NCI-H82 treated with DMSO at 0.1 percent for 48 hours (cell line): Measurements from ENCODE around the gene CEP290.

Experiments
- DNase-seq: peaks from one replicate; lab custom pipeline; 2025; ENCODE audit not compliant: unreplicated experiment; lab: John Stamatoyannopoulos, UW

CEP290 gene, protein sequence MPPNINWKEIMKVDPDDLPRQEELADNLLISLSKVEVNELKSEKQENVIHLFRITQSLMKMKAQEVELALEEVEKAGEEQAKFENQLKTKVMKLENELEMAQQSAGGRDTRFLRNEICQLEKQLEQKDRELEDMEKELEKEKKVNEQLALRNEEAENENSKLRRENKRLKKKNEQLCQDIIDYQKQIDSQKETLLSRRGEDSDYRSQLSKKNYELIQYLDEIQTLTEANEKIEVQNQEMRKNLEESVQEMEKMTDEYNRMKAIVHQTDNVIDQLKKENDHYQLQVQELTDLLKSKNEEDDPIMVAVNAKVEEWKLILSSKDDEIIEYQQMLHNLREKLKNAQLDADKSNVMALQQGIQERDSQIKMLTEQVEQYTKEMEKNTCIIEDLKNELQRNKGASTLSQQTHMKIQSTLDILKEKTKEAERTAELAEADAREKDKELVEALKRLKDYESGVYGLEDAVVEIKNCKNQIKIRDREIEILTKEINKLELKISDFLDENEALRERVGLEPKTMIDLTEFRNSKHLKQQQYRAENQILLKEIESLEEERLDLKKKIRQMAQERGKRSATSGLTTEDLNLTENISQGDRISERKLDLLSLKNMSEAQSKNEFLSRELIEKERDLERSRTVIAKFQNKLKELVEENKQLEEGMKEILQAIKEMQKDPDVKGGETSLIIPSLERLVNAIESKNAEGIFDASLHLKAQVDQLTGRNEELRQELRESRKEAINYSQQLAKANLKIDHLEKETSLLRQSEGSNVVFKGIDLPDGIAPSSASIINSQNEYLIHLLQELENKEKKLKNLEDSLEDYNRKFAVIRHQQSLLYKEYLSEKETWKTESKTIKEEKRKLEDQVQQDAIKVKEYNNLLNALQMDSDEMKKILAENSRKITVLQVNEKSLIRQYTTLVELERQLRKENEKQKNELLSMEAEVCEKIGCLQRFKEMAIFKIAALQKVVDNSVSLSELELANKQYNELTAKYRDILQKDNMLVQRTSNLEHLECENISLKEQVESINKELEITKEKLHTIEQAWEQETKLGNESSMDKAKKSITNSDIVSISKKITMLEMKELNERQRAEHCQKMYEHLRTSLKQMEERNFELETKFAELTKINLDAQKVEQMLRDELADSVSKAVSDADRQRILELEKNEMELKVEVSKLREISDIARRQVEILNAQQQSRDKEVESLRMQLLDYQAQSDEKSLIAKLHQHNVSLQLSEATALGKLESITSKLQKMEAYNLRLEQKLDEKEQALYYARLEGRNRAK (N-terminal part only)

DNA sequence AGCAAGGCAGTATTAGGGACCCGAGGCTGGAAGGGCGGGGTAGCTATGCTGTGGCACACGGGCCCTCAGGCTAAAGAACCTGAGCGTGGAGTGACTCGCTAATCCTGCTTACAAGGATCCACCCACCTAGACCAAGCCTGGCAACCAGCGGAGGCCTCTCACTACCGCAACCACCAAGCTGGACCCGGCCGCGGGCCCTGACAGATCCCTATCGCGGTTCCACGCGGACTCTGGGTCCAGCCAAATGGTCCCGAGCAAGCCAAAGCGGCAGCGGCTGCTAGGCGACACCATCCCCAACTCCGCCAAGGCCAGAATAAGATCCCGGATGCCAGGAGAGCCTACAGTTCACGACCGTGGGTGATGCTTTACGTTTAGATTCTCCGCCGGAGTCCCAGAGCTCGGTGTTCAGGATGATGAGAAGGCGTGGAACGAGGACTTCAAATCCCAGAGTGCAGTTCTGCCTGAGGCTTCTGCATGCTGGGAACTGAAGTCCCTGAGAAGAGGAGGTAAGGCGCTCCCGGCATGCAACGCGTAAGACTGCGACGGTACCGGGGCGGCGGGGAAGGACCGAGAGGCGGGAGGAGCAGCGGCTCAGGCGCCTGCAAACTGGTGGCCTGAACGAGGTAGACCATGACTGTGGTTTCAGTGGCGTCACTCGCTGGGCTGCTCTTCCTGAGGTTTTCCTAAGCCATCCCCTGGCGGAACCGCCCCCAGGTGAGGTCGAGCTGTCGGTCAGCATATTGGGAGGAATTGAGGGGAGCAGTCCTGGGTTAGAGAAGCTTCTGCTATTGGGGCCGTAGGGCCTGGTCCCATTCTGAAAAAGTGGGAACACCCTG lies at the start of gene CEP290, which contains the start of gene TMTC3:
Gene CEP290 (minus strand): TSS at position 315 of the 836 bp plus-strand sequence. CDS start 781 bp downstream, outside the sequence.
Gene TMTC3 (plus strand): TSS at position 534 of the 836 bp plus-strand sequence. CDS start 6,009 bp downstream, outside the sequence.
- DNase-seq = peak; percentile 97

DNA sequence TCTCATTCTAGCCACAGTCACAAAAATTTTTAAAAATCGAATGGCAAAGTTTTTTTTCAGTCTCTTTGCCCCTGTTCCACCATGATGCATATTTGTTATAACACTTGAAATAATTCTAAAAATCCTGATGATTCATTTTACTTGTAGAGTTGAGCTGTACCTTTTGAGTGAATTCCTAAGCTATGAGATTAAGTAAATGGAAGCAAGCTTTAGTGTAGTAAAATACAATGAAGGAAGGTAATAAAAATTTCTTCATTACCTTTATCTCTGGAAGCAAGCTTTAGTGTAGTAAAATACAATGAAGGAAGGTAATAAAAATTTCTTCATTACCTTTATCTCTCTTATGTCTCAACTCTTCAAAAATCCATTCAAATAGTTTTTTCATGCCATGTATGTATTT lies 46.3 kb upstream of the CEP290 start:
- no peak for DNase-seq

DNA sequence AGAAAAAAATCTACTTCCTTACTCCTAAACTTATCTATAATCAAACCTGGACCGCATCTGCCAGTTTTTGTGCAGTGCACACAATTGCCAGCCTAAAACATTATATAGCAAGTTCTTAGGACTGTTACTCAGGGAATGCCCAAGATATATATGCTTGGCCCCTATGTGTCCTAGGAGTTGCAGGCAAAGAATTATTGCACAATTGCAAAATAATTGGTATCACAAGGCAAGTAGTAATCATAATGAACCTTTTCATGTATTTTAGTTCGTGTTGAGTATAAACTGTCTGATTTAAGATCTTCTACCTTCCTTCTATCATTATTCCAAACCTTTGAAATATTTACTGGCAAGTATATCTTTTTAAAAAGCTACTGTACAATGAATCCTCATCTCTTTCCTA lies 45.7 kb upstream of the CEP290 start:
- DNase-seq = no peak

DNA sequence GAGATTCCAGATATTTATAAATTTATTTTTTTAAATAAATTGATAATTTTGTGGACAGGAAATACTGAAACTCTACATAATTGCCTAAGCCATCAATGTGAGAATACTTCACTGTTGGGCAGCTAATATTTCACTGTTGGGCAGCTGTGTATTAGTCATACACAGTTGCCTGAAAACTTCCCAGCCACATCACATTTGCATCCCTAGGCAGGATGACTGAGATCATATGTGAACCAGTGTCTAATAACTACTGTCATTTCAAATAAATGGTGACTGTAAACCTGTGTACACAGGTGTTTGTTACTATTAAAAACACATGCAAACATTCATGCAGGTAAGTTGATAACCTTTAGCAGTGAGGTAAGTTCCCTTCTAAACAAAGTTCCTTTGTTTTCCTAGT lies 44.1 kb upstream of the CEP290 start:
- no peak for DNase-seq

DNA sequence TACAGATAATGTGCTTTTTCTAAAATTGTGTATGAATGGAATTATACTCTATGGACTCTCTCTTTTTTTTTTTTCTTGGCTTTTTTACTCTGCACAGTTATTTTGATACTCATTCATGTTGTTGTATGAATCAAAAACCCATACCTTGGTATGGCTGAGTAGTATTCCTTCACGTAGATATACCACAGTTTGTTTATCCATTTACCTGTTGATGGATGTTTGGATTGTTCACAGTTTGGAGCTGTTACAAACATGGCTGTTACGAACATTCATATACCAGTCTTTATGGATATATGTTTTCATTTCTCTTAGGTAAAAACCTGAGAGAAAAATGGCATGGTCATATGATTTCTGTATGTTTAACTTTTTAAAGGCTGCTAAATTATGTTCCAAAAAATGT lies 43.4 kb upstream of the CEP290 start:
- no peak for DNase-seq

DNA sequence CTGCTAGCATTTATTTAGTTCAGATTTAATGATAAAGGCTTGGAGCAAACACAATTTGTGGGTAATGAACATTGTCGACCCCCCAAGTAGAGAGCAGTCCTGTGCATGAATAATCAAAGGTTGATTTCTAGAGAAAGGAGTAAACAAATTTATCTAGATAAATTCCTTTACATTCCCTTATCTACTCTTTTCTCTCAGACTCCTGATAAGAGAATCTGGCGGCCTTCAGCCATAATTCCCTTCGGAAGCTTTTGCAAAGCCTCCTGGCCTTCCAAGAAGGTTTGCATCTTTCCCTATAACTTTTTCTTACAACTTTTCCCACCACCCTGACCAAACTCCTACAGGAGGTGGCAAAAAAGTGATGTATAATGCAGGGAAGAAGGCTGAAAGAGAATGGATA lies 42.3 kb upstream of the CEP290 start:
- DNase-seq = no peak

DNA sequence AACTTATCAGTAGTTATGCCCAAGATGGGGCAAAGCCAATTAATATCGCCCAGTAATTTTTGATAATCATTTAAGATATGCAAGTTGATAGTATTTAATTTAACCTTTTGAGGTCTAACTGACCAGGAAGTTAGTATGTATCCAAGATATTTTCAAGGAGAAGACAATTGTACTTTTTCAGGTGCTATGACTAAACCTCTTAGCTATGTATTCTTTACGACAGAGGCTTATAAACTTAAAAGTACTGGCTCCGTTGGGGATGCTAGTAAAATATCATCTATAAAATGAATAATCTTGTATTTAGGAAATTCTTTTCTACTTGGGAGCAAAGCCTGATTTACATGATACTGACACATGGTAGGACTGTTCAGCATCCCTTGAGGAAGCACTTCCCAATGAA lies 40.5 kb upstream of the CEP290 start:
- no peak for DNase-seq

DNA sequence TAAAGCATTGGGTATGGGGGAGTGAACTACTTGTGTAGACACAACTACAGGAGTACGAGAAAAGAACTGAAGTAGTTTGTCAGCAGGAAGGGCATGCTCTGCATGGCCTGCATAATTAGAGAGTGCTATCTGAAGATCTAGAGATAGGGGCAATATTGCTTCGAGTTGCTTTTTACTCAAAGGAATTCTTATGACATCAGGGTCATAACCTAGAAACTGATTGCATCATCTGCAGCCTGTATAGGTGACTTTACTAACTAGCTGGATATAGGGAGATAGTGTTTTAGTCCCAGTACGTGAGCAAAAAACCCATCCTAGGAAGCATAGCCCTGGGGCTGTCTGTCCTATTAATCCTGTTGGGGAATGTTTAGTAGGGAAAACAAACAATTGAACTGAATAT lies 40.0 kb upstream of the CEP290 start:
- DNase-seq = no peak

DNA sequence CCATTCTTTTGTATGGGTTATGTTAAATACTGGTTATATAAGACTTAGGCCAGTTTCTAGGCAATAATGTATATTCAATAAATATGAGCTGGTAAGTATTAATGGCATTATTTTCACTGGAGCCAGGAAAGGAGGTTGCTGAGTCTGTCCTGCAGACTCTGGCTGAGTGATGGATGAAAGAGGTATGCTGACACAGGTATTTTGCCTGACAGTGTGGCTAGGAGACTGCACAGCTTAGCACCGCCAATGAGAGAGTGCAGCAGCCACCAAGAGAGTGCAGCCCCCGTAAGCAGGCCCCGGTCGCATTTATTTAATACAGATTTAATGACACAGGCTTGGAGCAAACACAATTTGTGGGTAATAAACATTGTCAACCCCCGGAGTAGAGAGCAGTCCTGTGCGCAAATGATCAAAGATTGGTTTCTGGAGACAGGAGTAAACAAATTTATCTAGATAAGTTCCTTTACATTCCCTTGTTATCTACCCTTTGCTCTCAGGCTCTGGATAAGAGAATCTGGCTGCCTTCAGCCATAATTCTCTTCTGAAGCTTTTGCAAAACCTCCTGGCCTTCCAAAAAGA lies 37.6 kb upstream of the CEP290 start:
- no peak for DNase-seq

DNA sequence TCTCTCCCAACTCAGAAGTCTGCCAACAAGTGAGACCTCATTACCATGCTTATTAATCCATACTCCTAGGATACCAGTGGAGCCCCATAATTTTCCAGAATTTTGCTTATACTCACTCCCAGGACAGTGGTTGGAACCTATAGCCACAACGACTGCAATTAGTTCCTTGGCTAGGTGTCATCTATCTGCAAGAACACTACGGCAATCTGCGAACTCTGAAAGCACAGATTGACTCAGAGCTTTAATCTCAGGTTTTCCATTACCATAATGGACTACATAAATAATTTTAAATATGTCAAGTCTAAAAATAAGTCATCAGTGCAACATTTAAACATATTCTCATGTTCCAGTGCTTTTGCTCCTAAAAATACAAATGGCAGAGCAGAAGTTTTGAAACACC lies 33.7 kb upstream of the CEP290 start:
- DNase-seq = no peak

DNA sequence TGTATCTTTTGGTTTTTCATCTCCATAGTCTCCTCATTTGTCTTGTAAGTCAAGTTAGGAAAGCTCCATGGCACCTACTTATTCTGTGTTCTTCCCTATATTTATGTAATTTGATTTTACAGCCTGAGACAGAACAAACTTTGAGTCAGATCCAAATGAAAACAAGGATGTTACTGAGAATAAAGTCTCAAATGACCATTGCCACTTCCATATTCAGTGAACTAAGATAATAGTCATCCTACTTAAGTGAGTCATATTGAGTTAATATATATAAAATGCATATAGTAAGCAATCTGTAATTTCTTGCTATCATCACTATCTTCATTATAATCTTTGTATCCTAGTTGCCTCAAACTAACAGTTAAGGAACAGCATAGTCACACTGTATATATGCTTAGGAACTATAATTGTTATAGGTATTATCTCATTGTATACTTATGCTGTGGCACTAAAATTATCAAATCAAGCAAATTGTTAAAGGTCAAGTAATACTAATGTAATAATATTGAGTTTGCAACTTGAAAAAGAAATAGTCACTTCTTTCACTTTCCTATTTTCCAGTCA lies 31.0 kb upstream of the CEP290 start:
- DNase-seq = no peak

DNA sequence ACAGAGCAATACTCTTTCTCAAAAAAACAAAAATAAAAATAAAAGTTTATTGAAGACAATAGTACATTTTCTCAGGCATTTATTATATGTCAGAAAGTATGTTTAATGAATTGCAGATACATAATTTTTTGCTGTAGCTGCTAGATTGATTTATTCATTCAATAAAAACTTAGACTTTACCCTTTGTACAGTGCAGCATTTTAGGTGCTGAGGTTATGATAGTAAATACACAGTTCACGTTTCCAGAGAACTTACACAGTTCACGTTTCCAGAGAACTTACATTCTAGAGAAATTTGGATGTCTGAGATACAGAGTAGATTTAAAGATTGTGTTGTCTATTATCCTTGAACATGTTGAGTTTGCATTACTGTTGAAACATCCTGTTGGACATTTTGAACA lies 25.5 kb upstream of the CEP290 start:
- DNase-seq = no peak

DNA sequence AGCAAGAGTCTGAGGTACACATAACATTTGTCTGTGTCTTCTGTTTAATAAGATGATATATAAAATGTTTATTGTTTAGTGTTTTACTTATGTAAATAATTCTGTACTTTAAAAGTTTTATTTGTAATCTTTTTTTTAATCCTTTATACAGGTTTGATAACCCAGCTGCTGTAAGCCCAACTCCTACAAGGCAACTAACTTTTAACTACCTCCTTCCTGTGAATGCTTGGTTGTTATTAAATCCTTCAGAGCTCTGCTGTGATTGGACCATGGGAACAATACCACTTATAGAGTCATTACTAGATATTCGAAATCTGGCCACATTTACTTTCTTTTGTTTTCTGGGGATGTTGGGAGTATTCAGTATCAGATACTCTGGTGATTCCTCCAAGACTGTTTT lies 24.3 kb upstream of the CEP290 start:
- DNase-seq = no peak

DNA sequence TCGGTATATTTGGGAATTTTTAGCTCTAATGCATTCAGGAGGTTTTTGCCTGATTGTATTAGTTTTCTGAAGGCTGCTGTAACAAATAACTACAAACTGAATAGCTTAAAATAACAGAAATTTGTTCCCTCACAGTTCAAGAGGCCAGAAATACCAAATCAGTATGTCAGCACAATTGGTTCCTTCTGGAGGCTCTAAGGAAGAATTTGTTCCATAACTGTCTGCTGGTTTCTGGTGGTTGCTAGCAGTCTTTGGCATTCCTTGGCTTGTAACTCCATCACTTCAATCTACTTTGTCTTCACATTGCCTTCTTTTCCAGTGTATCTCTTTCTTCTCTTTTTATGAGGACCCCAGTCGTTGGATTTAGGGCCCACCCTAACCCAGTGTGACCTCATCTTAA lies 21.5 kb upstream of the CEP290 start:
- no peak for DNase-seq

DNA sequence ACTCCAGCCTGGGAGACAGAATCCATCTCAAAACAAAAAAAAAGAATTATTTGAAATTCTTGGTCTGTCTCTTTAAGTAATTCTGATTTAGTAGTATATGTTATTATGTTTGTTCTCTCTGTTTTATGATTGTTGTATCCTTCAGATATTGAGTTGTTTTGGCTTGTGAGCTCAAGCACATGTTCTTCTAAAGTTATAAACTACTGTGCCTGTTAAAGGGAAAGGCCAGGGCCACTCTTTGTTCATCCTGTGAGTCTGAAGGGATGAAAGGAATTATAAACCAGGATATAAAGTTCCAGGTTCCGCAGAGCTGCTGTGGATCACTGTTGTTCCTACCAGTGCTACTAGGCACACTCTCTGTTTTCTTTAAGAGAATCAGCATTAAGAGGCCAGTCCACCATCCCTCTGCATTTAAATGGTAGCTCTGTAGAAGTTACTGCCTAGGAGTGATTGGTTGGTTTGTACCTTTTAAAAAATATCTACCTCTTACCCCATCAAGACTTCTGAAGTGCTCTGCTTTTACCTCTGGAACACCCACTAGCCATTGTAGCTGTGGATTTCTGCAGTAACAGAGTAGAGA lies 14.3 kb upstream of the CEP290 start:
- no peak for DNase-seq

DNA sequence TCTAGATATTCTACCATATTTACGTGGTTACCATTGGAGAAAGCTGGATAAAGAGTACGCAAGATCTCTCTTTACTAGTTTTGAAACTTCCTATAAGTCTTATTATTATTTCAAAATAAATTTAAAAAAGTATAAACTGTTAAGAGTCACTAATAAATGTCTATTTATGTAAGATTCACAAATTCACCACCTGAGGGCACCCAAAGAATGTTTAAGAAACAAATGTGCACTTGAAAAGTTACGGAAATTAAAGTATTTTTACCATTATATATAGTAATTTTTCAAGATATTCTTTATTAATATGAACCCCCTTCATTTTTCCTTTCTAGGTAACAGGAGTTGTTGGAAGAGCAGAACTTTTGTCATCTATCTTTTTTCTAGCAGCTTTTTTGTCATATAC lies 12.1 kb upstream of the CEP290 start:
- DNase-seq = no peak

DNA sequence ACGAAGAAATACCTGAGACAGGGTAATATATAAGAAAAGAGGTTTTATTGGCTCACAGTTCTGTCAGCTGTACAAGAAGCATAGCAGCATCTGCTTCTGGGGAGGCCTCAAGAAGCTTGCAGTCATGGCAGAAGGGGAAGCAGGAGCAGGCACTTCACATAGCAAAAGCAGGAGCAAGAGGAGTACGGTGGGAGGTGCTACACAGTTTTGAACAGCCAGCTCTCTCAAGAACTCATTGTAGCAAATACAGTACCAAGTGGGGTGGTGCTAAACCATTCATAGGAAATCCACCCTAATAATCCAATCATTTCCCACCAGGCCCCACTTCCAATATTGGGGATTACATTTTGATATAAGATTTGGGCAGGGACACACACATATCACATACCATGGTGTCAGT lies 8.2 kb upstream of the CEP290 start:
- no peak for DNase-seq

DNA sequence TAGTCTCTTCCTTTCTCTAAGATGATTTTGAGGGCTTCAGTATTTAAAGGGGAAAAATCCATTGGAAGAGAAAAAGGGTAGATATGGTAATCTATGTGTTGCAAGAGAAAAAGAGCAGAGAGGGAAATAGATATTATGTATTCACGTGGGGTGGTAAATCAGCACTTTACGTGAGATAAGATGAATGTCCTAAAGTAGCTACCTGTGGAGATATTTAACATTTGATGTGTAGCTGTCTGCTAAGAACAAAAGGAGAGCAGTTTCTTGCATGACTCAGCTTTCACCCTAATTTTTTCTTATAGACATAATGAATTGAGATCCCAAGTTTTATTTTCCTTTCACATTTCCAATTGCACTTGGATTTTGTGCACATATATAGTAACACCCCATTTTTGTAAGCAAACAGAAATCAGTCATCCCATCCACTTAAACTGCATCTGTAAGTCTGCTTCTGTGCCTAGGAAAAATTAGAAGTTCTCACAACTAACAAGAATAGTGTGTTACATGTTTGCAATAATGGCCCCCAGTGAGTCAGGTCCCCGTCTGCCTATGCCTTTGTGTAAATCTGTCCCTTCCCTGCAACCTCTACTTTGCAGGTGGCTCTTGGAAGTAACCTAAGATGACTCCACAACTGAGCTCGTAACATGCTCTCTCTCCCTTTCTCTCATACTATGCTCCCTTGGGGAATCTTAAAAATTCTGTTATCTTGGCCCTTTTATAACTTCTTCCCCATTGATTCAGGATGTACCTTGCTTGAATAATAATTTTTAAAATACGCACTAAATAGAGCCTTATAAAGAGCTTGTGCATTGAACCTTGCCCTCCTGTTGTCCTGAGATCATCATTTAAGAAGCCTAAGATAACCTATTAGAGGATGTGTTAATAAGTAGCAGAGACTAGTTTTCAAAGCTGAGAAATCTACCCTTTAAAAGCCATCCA lies 3.9 kb upstream of the CEP290 start:
- DNase-seq = no peak
